Measurements from ENCODE around the gene SPEM3. TPM values are rescaled to one million over a fixed set of nuclear protein-coding genes. Genes with fewer than 3 reads are reported as not detected.
A peak's percentile ranks its signal among the peaks of the same experiment; 100 is the strongest.
"Not testable (repeated sequence)": the region's sequence is repeated elsewhere in the genome, so short reads cannot be mapped to it uniquely, and the experiment has no call there.

SPEM3 gene
- polyA plus RNA-seq, 3 donors: not detected

- no peak for DNase-seq
Measured at GRCh38 chr17:7442142-7442541, 13.5 kb downstream of the SPEM3 start.

- DNase-seq: no peak
Measured at GRCh38 chr17:7443499-7444485, 15.1 kb downstream of the SPEM3 start.

- no peak for DNase-seq
Measured at GRCh38 chr17:7444682-7445618, 16.3 kb downstream of the SPEM3 start, which contains the start of gene CHRNB1. Gene CHRNB1, plus strand, starts transcription at chr17:7445061. Its CDS starts 67 bp downstream, at chr17:7445128.

- DNase-seq: no peak
Measured at GRCh38 chr17:7445619-7445968, 16.9 kb downstream of the SPEM3 start.

- no peak for DNase-seq
Measured at GRCh38 chr17:7448461-7448860, 19.8 kb downstream of the SPEM3 start.

- DNase-seq: no peak
Measured at GRCh38 chr17:7459961-7460545, 31.4 kb downstream of the SPEM3 start.

- DNase-seq: no peak
Measured at GRCh38 chr17:7460850-7461660, 32.4 kb downstream of the SPEM3 start.

GRCh38 chr17:7462474-7463371, 34.1 kb downstream of the SPEM3 start:
- no peak for DNase-seq

- DNase-seq: no peak
Measured at GRCh38 chr17:7463372-7463846, 34.8 kb downstream of the SPEM3 start.

GRCh38 chr17:7464081-7464480, 35.4 kb downstream of the SPEM3 start:
- DNase-seq: no peak

- peak; percentile 46 for DNase-seq
Measured at GRCh38 chr17:7465597-7466275, 37.1 kb downstream of the SPEM3 start.

GRCh38 chr17:7466318-7466638, 37.6 kb downstream of the SPEM3 start:
- no peak for DNase-seq

GRCh38 chr17:7466639-7467341, 38.1 kb downstream of the SPEM3 start:
- DNase-seq: no peak

- DNase-seq: no peak
Measured at GRCh38 chr17:7467498-7467897, 38.8 kb downstream of the SPEM3 start.

GRCh38 chr17:7468290-7468689, 39.6 kb downstream of the SPEM3 start:
- no peak for DNase-seq

- DNase-seq: peak; percentile 42
Measured at GRCh38 chr17:7468804-7469389, 40.2 kb downstream of the SPEM3 start.

- DNase-seq: not testable (repeated sequence)
Measured at GRCh38 chr17:7469843-7470242, 41.2 kb downstream of the SPEM3 start.

- not testable (repeated sequence) for DNase-seq
Measured at GRCh38 chr17:7470457-7470973, 41.9 kb downstream of the SPEM3 start.
